PC-9 (cell line): Measurements from ENCODE around the gene DSG3. TPM values are rescaled to one million over a fixed set of nuclear protein-coding genes. Genes with fewer than 3 reads are reported as not detected.

Source experiments
- Bru-seq: library from RNA; stranded (reverse); fragments of 400-500 nt; gene quantifications from one replicate; lab custom pipeline; 2021; lab: Mats Ljungman, UMichigan
- BruChase-seq, 2 experiments: library from RNA; stranded (reverse); fragments of 400-500 nt; gene quantifications; one replicate each; lab custom pipeline; 2021; lab: Mats Ljungman, UMichigan
- BruUV-seq: library from RNA; stranded (reverse); fragments of 400-500 nt; replicated peaks from 2 replicates; lab custom pipeline; 2021; lab: Mats Ljungman, UMichigan
- CTCF ChIA-PET: fragments of 300-600 bp; sonication (Branson Sonifier 250); formaldehyde crosslinking; loops from one replicate; lab custom pipeline; 2022; ENCODE audit warnings: antibody characterized with exemption; lab: Charles Lee
- POLR2A ChIA-PET: fragments of 300-600 bp; sonication (Branson Sonifier 250); formaldehyde crosslinking; loops from one replicate; lab custom pipeline; 2022; ENCODE audit warnings: antibody characterized with exemption; ENCODE audit not compliant: unreplicated experiment; lab: Charles Lee
- DNase-seq, 2 experiments: peaks; one replicate each; pipeline versions ENCODE4 v3.0.0 to v3.0.0-alpha.2; 2015 to 2022; ENCODE audit warnings: mixed read lengths in 1 of 2
- H2AFZ ChIP-seq: fragments of 200-600 bp; sonication (generic); 2 replicates; pipeline ENCODE4 v1.8.1; 2017; ENCODE audit warnings: antibody characterized with exemption
- H3F3A ChIP-seq: fragments of 200-600 bp; sonication (generic); 2 replicates; pipeline ENCODE4 v1.8.1; 2017; ENCODE audit warnings: antibody characterized with exemption, mild to moderate bottlenecking, low read depth; ENCODE audit not compliant: insufficient read depth
- H3K27ac ChIP-seq: fragments of 200-600 bp; sonication (generic); 2 replicates; pipeline ENCODE4 v1.6.1; 2016; ENCODE audit warnings: mixed run types
- H3K27me3 ChIP-seq: fragments of 200-600 bp; sonication (generic); 2 replicates; pipeline ENCODE4 v1.6.1; 2016; ENCODE audit warnings: low read depth, mixed run types; ENCODE audit not compliant: insufficient read depth
- H3K36me3 ChIP-seq: fragments of 200-600 bp; sonication (generic); 2 replicates; pipeline ENCODE4 v1.6.1; 2016; ENCODE audit warnings: low read depth, mixed run types
- H3K4me1 ChIP-seq: fragments of 200-600 bp; sonication (generic); replicated peaks from 2 replicates; pipeline ENCODE4 v1.6.1; 2016; ENCODE audit warnings: mixed run types; ENCODE audit not compliant: insufficient read depth
- H3K4me2 ChIP-seq: fragments of 200-600 bp; sonication (generic); 2 replicates; pipeline ENCODE4 v1.6.1; 2017; ENCODE audit warnings: mixed run types
- H3K4me3 ChIP-seq: fragments of 200-600 bp; sonication (generic); 2 replicates; pipeline ENCODE4 v1.6.1; 2016; ENCODE audit warnings: mixed run types
- H3K79me2 ChIP-seq: fragments of 200-600 bp; sonication (generic); 2 replicates; pipeline ENCODE4 v1.6.1; 2017; ENCODE audit warnings: low read depth, mixed run types
- H3K9me2 ChIP-seq: fragments of 200-600 bp; sonication (generic); 2 replicates; pipeline ENCODE4 v1.8.1; 2017; ENCODE audit warnings: mild to moderate bottlenecking; ENCODE audit not compliant: insufficient read depth
- H3K9me3 ChIP-seq: fragments of 200-600 bp; sonication (generic); 2 replicates; pipeline ENCODE4 v1.8.1; 2016; ENCODE audit warnings: low read depth; ENCODE audit not compliant: insufficient read depth
- H4K20me1 ChIP-seq: fragments of 200-600 bp; sonication (generic); 2 replicates; pipeline ENCODE4 v1.8.1; 2017; ENCODE audit not compliant: insufficient read depth
- EZH2 ChIP-seq: fragments of 200-600 bp; sonication (generic); IDR thresholded peaks from 2 replicates; pipeline ENCODE4 v1.8.0; 2017; ENCODE audit warnings: antibody characterized with exemption, low read depth
- intact Hi-C: fragments of 100-400 bp; cut with micrococcal nuclease; formaldehyde crosslinking; loops from one replicate; pipeline ENCODE4 v1.10.0; 2022; ENCODE audit not compliant: unreplicated experiment
- long read RNA-seq: library from polyadenylated mRNA; stranded (forward); transcript quantifications from one replicate; pipeline ENCODE4 v2.0.0, GENCODE V29; 2022
- total RNA-seq: library from RNA; stranded (reverse); gene quantifications from 2 replicates; pipeline ENCODE4 v1.2.3, GENCODE V29; 2021
- TF ChIP-seq, protein P1 (sequence below): fragments of 200-600 bp; sonication (generic); conservative IDR thresholded peaks from 2 replicates; pipeline ENCODE4 v1.6.1; 2017; ENCODE audit warnings: mixed run types, antibody characterized with exemption, mild to moderate bottlenecking, moderate library complexity

Gene DSG3
- total RNA-seq (0.10 and 0.13 TPM in 2 replicates), Bru-seq, nascent RNA (not detected), BruChase-seq, experiment 1, labeled RNA remaining after a 2-hour chase (percentile 8 among the genes with signal in this experiment), BruChase-seq, experiment 2, labeled RNA remaining after a 6-hour chase (percentile 5 among the genes with signal in this experiment)
- long read RNA-seq, partial matches to known transcripts, result 0 of 1 reads
- long read RNA-seq, other reads (novel, unspliced or antisense), result 1 of 1 reads

- Histone ChIP-seq H4K20me1 (no peaks in the 10 kb centered on the region), H3K9me2 (no peaks in the 10 kb centered on the region), H3K27ac (no peak within 1 kb of the TSS), H3K4me1 (no peaks in the 10 kb centered on the region), H3K9me3 (no peaks in the 10 kb centered on the region), H3K4me2 (no peak within 1 kb of the TSS), H2AFZ (no peak within 1 kb of the TSS), H3K4me3 (no peak within 1 kb of the TSS), H3K36me3 (no peaks in the 10 kb centered on the region), H3F3A (no peaks in the 10 kb centered on the region), H3K27me3 (no peaks in the 10 kb centered on the region), H3K79me2 (no peaks in the 10 kb centered on the region)
- no peak for TF ChIP-seq EZH2
- DNase-seq, result no peak
- POLR2A ChIA-PET, result no interaction called here
- CTCF ChIA-PET, result no interaction called here
- BruUV-seq, result no TSS peak
- intact Hi-C loops, result no loop called here
Measured at GRCh38 chr18:31447530-31448191, at the start of gene DSG3. DSG3 (plus strand) TSS chr18:31447741; CDS start chr18:31447878, 137 bp downstream.

GRCh38 chr18:31398191-31398590, 49.4 kb upstream of the DSG3 start:
- Histone ChIP-seq H3K36me3 (no peaks in the 10 kb centered on the region), H3K9me3 (no peaks in the 10 kb centered on the region), H3K4me1 (peaks cover 18% of the 10 kb centered on the region), H3K4me3 (no peak overlapping the region), H3K27me3 (no peaks in the 10 kb centered on the region), H3K9me2 (no peaks in the 10 kb centered on the region), H4K20me1 (no peaks in the 10 kb centered on the region), H3F3A (no peaks in the 10 kb centered on the region), H2AFZ (no peak overlapping the region), H3K27ac (no peak overlapping the region), H3K79me2 (no peaks in the 10 kb centered on the region), H3K4me2 (no peak overlapping the region)
- POLR2A ChIA-PET, result no interaction called here
- TF ChIP-seq EZH2, result no peak
- TF ChIP-seq, protein P1, sequence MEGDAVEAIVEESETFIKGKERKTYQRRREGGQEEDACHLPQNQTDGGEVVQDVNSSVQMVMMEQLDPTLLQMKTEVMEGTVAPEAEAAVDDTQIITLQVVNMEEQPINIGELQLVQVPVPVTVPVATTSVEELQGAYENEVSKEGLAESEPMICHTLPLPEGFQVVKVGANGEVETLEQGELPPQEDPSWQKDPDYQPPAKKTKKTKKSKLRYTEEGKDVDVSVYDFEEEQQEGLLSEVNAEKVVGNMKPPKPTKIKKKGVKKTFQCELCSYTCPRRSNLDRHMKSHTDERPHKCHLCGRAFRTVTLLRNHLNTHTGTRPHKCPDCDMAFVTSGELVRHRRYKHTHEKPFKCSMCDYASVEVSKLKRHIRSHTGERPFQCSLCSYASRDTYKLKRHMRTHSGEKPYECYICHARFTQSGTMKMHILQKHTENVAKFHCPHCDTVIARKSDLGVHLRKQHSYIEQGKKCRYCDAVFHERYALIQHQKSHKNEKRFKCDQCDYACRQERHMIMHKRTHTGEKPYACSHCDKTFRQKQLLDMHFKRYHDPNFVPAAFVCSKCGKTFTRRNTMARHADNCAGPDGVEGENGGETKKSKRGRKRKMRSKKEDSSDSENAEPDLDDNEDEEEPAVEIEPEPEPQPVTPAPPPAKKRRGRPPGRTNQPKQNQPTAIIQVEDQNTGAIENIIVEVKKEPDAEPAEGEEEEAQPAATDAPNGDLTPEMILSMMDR, result no peak
- no peak for DNase-seq
- intact Hi-C loops, result no loop called here
- CTCF ChIA-PET, result no interaction called here
- BruUV-seq, result no TSS peak

DNA sequence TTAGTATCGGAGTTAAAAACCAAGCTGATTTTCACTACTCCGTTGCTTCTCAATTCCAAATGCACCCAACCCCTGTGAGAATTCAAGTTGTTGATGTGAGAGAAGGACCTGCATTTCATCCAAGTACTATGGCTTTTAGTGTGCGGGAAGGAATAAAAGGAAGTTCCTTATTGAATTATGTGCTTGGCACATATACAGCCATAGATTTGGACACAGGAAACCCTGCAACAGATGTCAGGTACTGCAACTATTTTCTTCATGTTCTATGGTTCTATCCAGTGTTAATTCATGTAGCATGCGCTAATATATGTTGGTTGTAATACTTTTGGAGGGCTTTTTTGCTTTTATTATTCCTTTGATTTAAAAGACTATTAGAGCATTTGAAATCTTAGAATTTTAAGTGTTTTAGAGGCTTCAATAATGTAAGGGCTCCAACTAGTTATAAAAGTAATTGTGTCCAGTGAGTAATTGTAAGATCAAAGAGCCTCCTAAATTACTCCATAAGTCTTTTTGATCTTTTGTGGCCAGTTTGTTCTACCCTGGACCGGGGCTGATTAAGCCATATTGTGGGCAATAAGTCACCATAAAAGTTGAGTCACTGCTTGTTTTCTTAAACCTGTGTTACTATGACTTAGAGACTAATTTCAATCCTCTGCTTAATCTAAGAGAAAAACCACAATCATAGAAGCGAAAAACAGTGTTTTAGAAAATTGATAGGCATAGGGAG, 48.1 kb upstream of the DSG3 start:
- Histone ChIP-seq H3F3A (no peaks in the 10 kb centered on the region), H3K27me3 (no peaks in the 10 kb centered on the region), H4K20me1 (no peaks in the 10 kb centered on the region), H2AFZ (no peak overlapping the region), H3K9me3 (no peaks in the 10 kb centered on the region), H3K9me2 (no peaks in the 10 kb centered on the region), H3K4me3 (no peak overlapping the region), H3K4me2 (peak overlapping the region; percentile 28; the same call in 1 of the 2 replicates), H3K36me3 (no peaks in the 10 kb centered on the region), H3K27ac (no peak overlapping the region), H3K79me2 (no peaks in the 10 kb centered on the region), H3K4me1 (peaks cover 18% of the 10 kb centered on the region)
- TF ChIP-seq EZH2, result no peak
- TF ChIP-seq, protein P1, result no peak
- ChIA-PET POLR2A (interaction anchor here (0.6 kb wide), 1 partner anchor 214 kb away, joined by 12 read pairs; no protein-coding TSS in a partner anchor), CTCF (no interaction called here)
- peak in 1 of 2 experiments; percentile 50 for DNase-seq
- BruUV-seq, result no TSS peak
- intact Hi-C loops, result no loop called here
